ENCODE measurements around the gene MINDY2.
A peak's percentile ranks its signal among the peaks of the same experiment; 100 is the strongest.

Gene MINDY2

GRCh38 chr15:58770857-58771620 lies at the start of gene MINDY2:
Gene MINDY2 (plus strand): TSS chr15:58771302. CDS start chr15:58771396, 94 bp downstream.
- H3K4me3 ChIP-seq (ENCODE audit: low read depth, low read length), result peak within 1 kb of the TSS; percentile 90
- DNase-seq (ENCODE audit: low read depth), result peak; percentile 97

DNA sequence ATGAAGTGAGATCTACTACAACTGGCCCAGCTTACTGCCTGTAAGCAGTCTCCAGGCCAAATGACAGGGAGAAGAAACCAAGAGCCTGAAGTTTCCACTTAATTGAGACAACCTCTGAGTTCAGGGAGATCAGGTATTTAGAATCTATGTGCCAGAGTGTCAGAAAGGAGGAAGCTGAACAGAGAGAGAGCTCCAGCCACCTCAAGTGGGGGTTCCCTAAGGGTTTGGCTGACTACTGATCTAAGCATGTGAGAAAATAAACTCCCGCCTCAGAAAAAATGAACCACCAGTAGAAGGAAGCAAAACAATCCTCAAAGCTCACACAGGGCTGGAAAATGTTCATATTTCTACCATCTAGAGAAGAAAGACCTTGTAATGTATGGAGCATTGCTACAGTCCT lies 46.6 kb upstream of the MINDY2 start:
- DNase-seq (ENCODE audit: low read depth), result peak; percentile 28
- no peak overlapping the region for H3K4me3 ChIP-seq (ENCODE audit: low read depth, low read length)

- DNase-seq (ENCODE audit: low read depth), result no peak
- no peak overlapping the region for H3K4me3 ChIP-seq (ENCODE audit: low read depth, low read length)
Observed at GRCh38 chr15:58726867-58727266, 44.2 kb upstream of the MINDY2 start.

DNA sequence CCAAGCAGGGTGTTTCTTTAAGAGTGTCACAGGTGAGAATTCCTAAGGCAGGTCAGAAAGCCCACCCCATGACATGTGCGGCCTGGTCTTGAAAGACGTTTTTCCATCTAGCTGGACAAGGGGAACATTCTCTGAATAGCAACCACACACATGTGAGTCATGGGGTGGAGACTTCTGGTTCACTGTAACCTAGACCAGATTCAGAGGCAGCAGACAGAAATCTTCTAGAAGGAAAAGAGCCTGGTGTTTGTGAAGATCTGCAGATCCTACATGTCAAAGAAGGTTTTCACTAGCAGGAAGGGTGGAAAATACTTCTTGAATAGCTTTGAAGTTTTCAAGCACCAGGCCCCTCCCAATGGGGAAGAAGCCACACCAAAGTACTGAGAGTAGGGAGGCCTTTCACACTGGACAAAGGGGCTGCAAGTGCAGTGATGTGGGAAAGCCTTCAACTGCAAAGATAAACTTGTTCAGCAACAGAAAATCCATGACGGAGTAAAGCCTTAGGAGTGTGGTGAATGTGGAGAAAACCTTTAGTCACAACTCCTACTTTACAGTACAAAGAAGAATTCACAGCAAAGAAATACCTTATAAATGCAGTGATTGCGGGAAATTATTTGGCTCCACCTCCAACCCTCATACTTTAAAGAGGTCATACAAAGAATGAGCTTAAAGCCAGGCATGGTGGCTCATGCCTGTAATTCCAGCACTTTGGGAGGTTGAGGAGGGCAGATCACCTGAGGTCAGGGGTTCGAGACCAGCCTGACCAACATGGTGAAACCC lies 39.2 kb upstream of the MINDY2 start:
- no peak for DNase-seq (ENCODE audit: low read depth)
- H3K4me3 ChIP-seq (ENCODE audit: low read depth, low read length), result no peak overlapping the region

DNA sequence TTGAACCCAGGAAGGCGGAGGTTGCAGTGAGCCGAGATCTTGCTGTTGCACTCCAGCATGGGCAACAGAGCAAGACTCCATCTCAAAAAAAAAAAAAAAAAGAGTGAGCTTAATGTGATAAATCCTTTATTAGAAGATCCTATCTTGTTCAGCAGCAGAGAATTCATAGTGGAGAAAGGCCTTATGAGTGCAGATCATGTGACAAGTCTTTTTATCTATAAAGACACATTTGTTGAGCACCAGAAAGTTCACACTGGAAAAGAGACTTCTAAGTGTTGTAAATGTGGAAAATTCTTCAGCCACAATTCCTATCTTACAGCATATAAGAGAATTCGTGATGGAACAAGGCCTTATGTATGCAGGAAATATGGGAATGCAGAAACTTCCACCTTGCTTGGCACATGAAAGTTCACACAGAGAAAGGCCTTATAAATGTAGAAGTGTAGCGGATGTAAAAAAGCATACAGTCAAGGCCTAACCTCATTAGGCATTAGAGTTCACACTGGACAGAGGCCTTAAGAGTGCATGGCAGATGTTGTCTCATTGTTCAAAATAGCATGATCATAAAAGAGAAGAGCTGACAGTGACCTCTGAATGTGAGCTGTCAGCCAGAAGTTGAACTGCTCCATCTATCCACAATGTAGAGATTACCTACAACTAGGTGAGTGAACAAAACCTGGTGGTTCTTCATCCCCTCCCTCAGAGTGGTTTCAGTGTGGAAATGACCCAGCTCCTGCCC lies 38.3 kb upstream of the MINDY2 start:
- H3K4me3 ChIP-seq (ENCODE audit: low read depth, low read length), result no peak overlapping the region
- no peak for DNase-seq (ENCODE audit: low read depth)

- DNase-seq (ENCODE audit: low read depth), result no peak
Observed at GRCh38 chr15:58734859-58735258, 36.2 kb upstream of the MINDY2 start.

DNA sequence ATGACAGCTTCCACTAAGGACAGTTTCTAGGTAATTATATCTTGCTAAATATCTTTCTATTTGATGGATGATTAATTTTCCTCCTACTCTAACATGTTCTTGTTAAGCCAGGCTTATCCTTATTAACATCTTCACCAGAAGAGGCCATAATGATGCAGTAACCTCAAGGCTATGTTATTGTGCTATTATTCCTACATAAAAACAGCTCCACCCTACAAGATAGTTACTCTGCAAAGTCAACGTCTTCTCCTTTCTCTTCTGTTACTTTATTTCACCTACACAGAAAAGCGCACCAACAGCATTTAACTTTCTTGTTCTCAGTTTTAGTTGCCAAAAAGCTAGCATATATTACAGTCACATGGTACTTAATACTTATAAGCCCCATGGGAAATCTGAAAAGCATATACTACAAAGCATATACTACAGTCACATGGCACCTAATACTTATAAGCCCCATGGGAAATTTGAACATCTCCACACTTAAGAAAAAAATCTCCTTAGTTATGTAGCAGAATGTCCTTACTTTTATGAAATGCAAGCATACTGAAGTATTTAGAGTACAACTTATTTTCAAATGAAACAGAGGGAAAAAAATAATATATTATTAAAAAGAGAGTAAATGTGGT lies 35.0 kb upstream of the MINDY2 start:
- DNase-seq (ENCODE audit: low read depth), result no peak
- H3K4me3 ChIP-seq (ENCODE audit: low read depth, low read length), result no peak overlapping the region

More at GRCh38 chr15:58734859-58735258, 36.2 kb upstream of the MINDY2 start:
- no peak overlapping the region for H3K4me3 ChIP-seq (ENCODE audit: low read depth, low read length)

- DNase-seq (ENCODE audit: low read depth), result no peak
- H3K4me3 ChIP-seq (ENCODE audit: low read depth, low read length), result no peak overlapping the region
Observed at GRCh38 chr15:58737298-58737697, 33.8 kb upstream of the MINDY2 start.

DNA sequence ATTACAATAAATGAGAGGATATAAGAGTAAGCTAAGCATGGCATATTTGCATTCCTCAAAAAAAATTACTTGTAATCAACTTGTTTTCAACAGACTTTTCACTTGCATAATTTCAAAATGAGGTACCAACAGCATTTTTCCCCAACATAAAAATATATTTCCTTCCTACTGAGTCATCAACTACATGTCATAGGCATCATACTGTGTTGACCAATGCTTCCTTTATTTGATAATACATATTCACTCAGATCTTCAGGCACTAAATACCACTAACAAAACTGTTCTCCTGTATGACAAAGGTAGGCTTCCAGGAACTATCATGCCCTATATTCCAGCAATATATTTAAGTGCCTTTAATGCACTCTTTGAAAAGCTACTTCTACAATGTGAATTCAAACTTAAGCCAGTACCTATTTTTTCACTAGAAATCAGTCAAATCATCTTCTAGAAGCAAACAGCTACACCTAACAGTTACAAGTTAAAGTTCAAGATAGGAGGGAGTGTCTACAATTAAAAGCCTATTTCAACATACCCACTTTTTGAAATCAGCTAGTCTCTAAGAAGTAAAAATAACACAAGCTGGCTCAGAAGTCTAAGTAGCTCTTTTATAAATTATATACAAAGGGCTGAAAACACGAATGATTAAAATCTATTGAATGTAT lies 32.9 kb upstream of the MINDY2 start:
- no peak for DNase-seq (ENCODE audit: low read depth)
- H3K4me3 ChIP-seq (ENCODE audit: low read depth, low read length), result no peak overlapping the region

- H3K4me3 ChIP-seq (ENCODE audit: low read depth, low read length), result no peak overlapping the region
- DNase-seq (ENCODE audit: low read depth), result no peak
Observed at GRCh38 chr15:58740436-58740835, 30.7 kb upstream of the MINDY2 start.

DNA sequence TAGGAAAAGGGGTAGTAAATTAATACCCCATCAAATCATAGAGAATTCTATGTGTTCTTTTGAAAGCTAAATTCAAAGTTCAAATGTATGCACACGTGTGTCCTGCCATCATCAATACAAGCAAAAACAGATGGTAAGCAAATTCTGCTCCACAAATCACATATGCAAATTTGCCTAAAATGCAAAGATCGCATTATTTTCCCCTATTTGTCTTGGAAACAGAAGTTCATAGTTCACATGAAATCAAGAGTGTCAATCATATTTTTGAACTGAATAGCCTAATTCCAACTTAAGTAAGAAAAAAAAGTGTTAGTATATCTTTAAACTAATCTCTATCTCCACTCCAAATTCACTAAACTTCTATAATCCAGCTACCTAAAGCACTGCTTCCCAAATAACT lies 30.1 kb upstream of the MINDY2 start:
- no peak for DNase-seq (ENCODE audit: low read depth)

GRCh38 chr15:58742022-58742813 lies 28.9 kb upstream of the MINDY2 start:
- H3K4me3 ChIP-seq (ENCODE audit: low read depth, low read length), result no peak overlapping the region
- peak; percentile 48 for DNase-seq (ENCODE audit: low read depth)

More for the DNA sequence above, 30.1 kb upstream of the MINDY2 start:
- H3K4me3 ChIP-seq (ENCODE audit: low read depth, low read length), result no peak overlapping the region

- H3K4me3 ChIP-seq (ENCODE audit: low read depth, low read length), result no peak overlapping the region
- DNase-seq (ENCODE audit: low read depth), result no peak
Observed at GRCh38 chr15:58742819-58743502, 28.1 kb upstream of the MINDY2 start.

DNA sequence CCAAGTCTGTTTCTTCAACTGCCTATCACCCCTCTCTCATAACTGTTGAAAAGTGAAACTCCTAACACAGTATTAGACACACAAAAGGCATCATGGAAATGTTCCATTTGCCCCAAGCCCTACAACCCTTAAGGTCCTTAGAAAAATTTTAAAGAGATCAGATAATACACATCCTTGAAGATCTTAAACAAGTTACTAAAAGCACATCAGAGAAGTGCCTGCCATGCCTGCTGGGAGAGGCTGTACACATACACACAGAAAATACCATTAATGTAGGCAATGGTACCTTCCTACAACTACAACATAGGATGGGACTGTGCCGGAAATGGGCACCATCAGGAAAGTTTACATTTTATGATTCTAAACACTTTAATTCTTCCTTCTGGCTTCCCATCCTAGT lies 24.9 kb upstream of the MINDY2 start:
- no peak for DNase-seq (ENCODE audit: low read depth)
- no peak overlapping the region for H3K4me3 ChIP-seq (ENCODE audit: low read depth, low read length)

- H3K4me3 ChIP-seq (ENCODE audit: low read depth, low read length), result peak overlapping the region; percentile 86
- DNase-seq (ENCODE audit: low read depth), result no peak
Observed at GRCh38 chr15:58748040-58748851, 22.9 kb upstream of the MINDY2 start.

DNA sequence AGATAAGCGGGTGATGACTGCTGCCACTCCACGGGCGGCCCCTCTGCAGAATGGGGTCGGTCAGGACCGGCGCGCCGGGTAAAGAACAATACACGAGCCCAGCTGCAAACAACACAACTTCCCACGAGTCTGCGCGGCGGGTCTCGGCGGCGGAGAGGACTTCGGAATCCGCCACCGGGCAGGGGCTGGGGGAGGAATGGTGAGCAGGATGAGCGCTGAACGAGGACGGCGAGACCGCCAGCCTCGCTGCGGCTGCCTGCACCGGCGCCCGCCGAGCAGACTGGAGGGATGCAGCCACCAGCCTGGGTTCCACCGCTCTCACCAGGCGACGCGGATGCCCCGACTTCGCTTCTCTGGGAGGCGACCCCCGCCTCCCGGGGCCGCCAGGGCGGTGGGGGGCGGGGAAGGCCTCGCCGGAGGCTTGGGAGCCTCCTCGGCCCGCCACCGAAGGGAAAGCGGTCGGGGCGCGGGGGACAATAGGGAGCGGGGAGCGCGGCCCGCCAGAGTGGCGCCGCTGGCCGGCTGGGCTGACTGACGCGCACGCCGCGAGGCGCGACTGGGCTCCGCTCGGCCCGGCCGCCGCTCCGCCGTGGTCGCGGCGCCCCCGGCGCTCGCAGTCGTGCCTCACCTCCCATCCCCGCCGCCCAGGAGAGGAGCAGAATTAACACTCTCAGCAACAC lies 22.1 kb upstream of the MINDY2 start:
- DNase-seq (ENCODE audit: low read depth), result no peak

More for the DNA sequence above, 22.1 kb upstream of the MINDY2 start:
- H3K4me3 ChIP-seq (ENCODE audit: low read depth, low read length), result peak overlapping the region; percentile 86
